Fibroblast of skin of left quadriceps (primary cell): Measurements from ENCODE around the gene TIE1.
A peak's percentile ranks its signal among the peaks of the same experiment; 100 is the strongest.
"Not testable (repeated sequence)": the region's sequence is repeated elsewhere in the genome, so short reads cannot be mapped to it uniquely, and the experiment has no call there.

Experiments
- DNase-seq, 2 experiments: peaks; one replicate each; pipeline ENCODE4 v3.0.0-alpha.2; 2013; ENCODE audit warnings: low read depth in 2 of 2

TIE1 gene

GRCh38 chr1:43363283-43363934 is 62.6 kb downstream of the TIE1 start:
- no peak for DNase-seq

DNA sequence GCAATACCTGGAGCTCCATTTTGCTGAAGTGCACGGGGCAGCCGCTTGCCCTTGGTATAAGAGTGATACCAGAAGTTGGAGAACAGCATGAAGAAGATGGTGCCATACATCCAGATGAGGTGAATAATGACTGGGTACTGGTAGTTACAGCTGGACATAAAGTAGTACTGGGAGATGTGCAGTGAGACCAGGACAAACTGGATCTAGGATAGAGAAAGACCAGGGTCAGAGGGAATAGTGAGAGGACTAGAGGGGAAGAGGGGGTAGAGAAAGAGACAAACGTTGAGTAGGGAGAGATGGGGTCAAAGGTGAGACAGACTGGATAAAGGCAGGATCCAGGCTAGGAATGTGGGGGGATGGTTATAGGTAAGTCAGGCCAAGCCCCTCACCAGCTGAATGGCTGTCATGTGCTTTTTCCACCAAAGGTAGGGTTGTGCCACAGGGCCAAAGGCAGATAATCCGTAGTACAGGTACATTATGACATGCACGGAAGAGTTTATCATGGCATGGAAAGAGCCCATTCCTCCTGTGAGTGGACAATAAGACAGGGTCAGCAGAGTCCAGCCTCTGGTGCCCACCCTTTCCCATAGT is 63.2 kb downstream of the TIE1 start:
- no peak for DNase-seq

- DNase-seq = no peak
Observed at GRCh38 chr1:43365678-43366077, 64.9 kb downstream of the TIE1 start.

GRCh38 chr1:43366179-43366578 is 65.4 kb downstream of the TIE1 start:
- no peak for DNase-seq

DNA sequence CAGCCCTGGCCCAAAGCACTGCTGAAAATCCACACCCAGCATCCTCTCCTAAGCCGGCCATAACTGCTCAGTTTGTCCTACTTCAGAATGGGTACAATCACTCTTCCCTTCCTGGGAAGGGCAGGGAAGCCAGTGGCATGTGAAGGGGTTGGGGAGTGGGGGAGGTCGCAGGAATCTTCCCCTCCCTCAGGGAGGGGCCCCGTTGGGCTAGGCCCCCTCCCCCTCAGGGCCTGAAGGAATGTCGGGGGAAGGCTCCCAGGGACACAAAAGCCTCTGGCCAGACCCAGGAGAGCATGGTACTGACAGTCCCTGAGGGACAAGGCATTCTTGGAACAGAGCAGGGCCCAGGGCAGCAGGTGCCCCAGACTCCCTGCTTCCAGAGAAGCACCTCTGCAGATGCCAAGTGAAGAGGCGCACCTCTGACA is 65.8 kb downstream of the TIE1 start:
- DNase-seq = no peak

GRCh38 chr1:43367026-43367903 is 66.5 kb downstream of the TIE1 start:
- DNase-seq = no peak

DNA sequence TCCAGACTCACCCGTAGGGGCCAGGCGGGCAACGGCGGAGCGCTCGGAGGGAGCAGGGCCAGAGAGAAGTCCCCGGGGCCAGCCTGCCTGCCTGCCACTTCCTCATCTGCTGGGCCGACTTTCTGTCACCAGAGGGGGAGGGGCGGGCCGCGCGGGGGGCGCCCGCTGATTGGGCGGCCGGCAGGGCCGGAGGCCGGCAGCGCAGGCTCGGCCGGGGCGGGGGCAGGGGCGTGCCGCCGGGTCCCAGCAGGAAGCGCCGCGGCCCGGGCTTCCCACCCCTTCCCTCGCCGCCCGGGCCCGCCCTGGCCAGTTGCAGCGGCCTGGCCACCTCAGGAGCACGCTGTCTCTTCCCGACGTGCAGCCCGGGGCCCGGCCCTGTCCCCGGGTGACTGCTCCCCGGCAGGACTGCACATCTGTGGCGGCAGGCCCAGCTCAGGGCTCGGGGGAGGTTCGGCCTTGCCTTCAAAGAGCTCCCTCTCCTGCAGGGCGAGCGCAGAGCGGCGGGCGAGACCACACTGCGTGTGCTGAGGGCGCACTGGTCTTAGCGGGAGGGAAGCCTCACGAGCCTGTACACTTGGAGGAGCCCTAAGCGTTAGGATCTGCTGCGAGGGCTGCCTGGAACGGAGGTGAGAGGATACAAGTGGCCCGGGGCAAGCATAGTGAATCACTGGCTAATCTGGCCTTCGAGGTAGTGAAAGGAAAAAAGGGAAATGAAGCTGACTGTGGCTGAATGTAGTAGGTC is 67.3 kb downstream of the TIE1 start, which contains the start of gene ELOVL1:
TSS of gene ELOVL1 (minus strand) at position 108 of the 742 bp plus-strand sequence. CDS start 2,402 bp downstream, outside the sequence.
- peak; percentile 51 to 66 for DNase-seq

DNA sequence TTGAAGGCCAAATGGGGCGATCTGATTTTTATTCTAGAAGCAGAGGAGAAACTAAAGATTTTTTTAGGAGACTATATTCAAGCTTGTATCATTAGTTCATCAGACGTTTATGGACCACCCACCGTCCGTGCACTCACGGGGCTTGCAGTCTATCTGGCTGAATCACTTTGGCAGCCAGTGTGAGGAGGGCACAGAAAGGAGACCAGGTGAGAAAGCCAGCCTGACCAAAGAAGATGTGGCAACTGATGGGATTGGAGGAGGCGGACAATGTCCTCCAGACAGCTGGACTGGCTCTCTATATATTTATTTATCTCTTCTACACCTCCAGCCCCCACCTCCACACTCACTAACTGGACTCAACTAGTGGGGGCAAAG is 67.9 kb downstream of the TIE1 start:
- no peak for DNase-seq

DNA sequence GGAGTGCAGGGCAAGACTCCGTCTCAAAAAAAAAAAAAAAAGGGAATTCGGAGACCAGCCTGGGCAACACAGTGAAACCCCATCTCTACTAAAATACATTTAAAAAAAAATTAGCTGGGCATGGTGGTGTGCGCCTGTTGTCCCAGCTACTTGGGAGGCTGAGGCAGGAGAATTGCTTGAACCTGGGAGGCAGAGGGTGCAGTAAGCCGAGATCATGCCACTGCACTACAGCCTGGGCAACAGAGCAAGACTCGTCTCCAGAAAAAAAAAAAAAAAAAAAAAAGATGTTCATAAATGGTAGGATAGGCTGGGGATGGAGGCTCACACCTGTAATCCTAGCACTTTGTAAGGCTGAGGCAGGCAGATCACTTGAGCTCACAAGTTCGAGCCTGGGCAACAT is 69.0 kb downstream of the TIE1 start:
- DNase-seq = not testable (repeated sequence)

GRCh38 chr1:43370564-43370963 is 69.8 kb downstream of the TIE1 start:
- no peak for DNase-seq

- DNase-seq = no peak
Observed at GRCh38 chr1:43372172-43372571, 71.4 kb downstream of the TIE1 start.
